ENCODE results near the gene PTBP1. TPM values are rescaled to one million over a fixed set of nuclear protein-coding genes. Genes with fewer than 3 reads are reported as not detected.
A peak's percentile ranks its signal among the peaks of the same experiment; 100 is the strongest.

The PTBP1 gene
- total RNA-seq, 1 experiment from 2014 or later = 510 TPM

DNA sequence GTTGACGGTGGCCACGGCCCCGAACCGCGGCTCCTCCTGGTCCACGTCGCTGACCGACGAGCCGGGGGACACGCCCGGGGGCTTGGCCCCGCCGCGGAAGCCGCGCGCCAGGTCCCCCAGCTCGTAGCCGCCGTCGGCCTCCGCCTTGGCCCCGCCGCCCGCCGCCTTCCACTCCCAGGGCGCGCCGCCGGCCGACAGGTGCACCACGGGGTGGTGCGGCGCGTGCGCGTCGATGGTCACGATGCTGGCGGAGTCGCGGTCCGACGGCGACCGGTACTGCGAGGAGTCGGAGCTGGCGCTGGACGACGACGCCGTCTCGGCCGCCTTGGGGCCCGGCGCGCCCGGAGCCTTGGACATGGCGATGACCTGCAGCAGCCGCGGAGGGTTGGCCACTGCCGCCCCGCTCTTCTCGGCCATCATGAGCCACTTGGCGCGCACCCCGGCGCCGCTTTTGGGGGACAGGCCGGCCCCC is 15.5 kb downstream of the PTBP1 start:
- H3K27ac Mint-ChIP-seq (ENCODE audit: unreplicated experiment) = no peak overlapping the region
- H3K4me3 Mint-ChIP-seq (ENCODE audit: unreplicated experiment) = no peak overlapping the region

DNA sequence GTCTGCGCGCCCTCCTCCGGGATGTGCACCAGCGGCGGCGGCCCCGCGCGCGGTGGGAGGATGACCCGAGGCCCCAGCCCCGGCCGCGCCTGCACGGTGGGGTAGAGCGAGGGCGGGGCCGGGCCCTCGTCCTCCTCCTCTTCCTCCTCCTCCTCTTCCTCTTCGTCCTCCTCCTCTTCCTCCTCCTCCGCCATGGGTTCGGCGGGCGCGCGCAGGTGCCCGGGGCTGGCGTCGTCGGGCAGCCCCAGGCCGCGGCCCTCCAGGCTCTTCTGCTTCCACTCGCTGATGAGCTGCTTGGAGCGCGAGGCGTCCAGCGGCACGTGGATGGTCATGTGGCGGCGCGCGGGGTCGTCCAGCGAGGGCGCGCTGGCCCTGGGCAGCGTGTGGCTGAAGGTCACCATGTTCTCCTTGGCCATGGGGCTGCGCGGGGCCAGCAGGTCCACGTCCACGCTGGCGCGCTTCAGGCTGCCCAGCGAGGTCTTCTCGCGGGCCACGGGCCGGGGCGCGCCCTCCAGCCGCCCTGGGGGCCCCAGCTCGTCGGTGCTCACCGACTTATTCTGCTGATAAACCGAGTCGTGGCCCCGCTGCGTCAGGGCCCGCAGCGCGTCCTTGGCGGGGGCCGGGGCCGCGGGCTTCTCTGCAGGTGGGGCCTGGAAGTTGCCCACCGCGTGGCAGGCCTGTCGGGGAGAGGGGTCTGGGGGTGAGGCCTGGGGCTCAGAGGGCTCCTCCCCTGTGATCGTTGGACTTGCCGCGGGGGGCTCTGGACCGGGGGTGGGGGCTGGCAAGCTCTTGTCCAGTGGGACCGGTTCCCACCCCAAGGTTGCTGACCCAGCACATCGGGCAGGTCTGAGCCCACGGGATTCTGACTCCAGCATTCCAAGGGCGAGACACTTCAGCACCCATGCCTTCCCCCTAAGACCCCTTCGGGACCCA is 16.2 kb downstream of the PTBP1 start:
- H3K27ac Mint-ChIP-seq (ENCODE audit: unreplicated experiment) = peak overlapping the region; percentile 86
- intact Hi-C loops (cut with micrococcal nuclease; ENCODE audit: unreplicated experiment) = no loop called here
- Histone ChIP-seq H3K9me3 (no peaks in the 10 kb centered on the region), H3K36me3 (ENCODE audit: control insufficient read depth, insufficient read depth, low read length) (peaks cover 2% of the 10 kb centered on the region; the same call in 1 of the 2 replicates), H3K4me1 (no peaks in the 10 kb centered on the region), H3K4me3 (ENCODE audit: low read depth, low read length) (no peak overlapping the region), H3K27me3 (replicated peaks; ENCODE audit: control insufficient read depth, insufficient read depth, low read length) (no peaks in the 10 kb centered on the region)
- DNase-seq = no peak
- TF ChIP-seq, protein P1, sequence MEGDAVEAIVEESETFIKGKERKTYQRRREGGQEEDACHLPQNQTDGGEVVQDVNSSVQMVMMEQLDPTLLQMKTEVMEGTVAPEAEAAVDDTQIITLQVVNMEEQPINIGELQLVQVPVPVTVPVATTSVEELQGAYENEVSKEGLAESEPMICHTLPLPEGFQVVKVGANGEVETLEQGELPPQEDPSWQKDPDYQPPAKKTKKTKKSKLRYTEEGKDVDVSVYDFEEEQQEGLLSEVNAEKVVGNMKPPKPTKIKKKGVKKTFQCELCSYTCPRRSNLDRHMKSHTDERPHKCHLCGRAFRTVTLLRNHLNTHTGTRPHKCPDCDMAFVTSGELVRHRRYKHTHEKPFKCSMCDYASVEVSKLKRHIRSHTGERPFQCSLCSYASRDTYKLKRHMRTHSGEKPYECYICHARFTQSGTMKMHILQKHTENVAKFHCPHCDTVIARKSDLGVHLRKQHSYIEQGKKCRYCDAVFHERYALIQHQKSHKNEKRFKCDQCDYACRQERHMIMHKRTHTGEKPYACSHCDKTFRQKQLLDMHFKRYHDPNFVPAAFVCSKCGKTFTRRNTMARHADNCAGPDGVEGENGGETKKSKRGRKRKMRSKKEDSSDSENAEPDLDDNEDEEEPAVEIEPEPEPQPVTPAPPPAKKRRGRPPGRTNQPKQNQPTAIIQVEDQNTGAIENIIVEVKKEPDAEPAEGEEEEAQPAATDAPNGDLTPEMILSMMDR (IDR thresholded peaks at IDR 0.05; ENCODE audit: insufficient read depth in 1 of 2, low read depth in 1 of 2, low read length in 1 of 2, severe bottlenecking in 1 of 2, unreplicated experiment in 1 of 2) = no peak
- ChIA-PET CTCF (no interaction called here), POLR2A (no interaction called here)
- H3K27me3 Mint-ChIP-seq (ENCODE audit: insufficient read depth, unreplicated experiment) = no peaks in the 10 kb centered on the region
- H3K4me1 Mint-ChIP-seq (ENCODE audit: low read depth, unreplicated experiment) = no peaks in the 10 kb centered on the region
- BruUV-seq (replicated peaks) = no TSS peak
- peaks cover 90% of the 10 kb centered on the region for H3K36me3 Mint-ChIP-seq (ENCODE audit: insufficient read depth, unreplicated experiment)
- peak overlapping the region; percentile 45 for H3K4me3 Mint-ChIP-seq (ENCODE audit: unreplicated experiment)
- H3K9me3 Mint-ChIP-seq (ENCODE audit: unreplicated experiment) = peaks cover 12% of the 10 kb centered on the region

More for the DNA sequence above, 15.5 kb downstream of the PTBP1 start:
- peaks cover 93% of the 10 kb centered on the region for H3K36me3 Mint-ChIP-seq (ENCODE audit: insufficient read depth, unreplicated experiment)
- ChIA-PET CTCF (no interaction called here), POLR2A (no interaction called here)
- no peak overlapping the region for H3K4me3 ChIP-seq (ENCODE audit: low read depth, low read length)
- TF ChIP-seq, protein P1 (IDR thresholded peaks at IDR 0.05; ENCODE audit: insufficient read depth in 1 of 2, low read depth in 1 of 2, low read length in 1 of 2, severe bottlenecking in 1 of 2, unreplicated experiment in 1 of 2) = no peak
- intact Hi-C loops (cut with micrococcal nuclease; ENCODE audit: unreplicated experiment) = no loop called here
- no peaks in the 10 kb centered on the region for H3K9me3 ChIP-seq
- peaks cover 4% of the 10 kb centered on the region for H3K36me3 ChIP-seq (ENCODE audit: control insufficient read depth, insufficient read depth, low read length)
- no peak for DNase-seq
- no TSS peak for BruUV-seq (replicated peaks)
- no peaks in the 10 kb centered on the region for H3K4me1 ChIP-seq
- H3K27me3 Mint-ChIP-seq (ENCODE audit: insufficient read depth, unreplicated experiment) = no peaks in the 10 kb centered on the region
- H3K4me1 Mint-ChIP-seq (ENCODE audit: low read depth, unreplicated experiment) = no peaks in the 10 kb centered on the region
- H3K9me3 Mint-ChIP-seq (ENCODE audit: unreplicated experiment) = peaks cover 12% of the 10 kb centered on the region
- H3K27me3 ChIP-seq (replicated peaks; ENCODE audit: control insufficient read depth, insufficient read depth, low read length) = no peaks in the 10 kb centered on the region

- peaks cover 2% of the 10 kb centered on the region; the same call in 1 of the 2 replicates for H3K36me3 ChIP-seq (ENCODE audit: control insufficient read depth, insufficient read depth, low read length)
- TF ChIP-seq, protein P1 (IDR thresholded peaks at IDR 0.05; ENCODE audit: insufficient read depth in 1 of 2, low read depth in 1 of 2, low read length in 1 of 2, severe bottlenecking in 1 of 2, unreplicated experiment in 1 of 2) = no peak
- no peaks in the 10 kb centered on the region for H3K4me1 ChIP-seq
- BruUV-seq (replicated peaks) = no TSS peak
- peak overlapping the region; percentile 45 for H3K4me3 Mint-ChIP-seq (ENCODE audit: unreplicated experiment)
- ChIA-PET CTCF (no interaction called here), POLR2A (no interaction called here)
- intact Hi-C loops (cut with micrococcal nuclease; ENCODE audit: unreplicated experiment) = no loop called here
- H3K27ac Mint-ChIP-seq (ENCODE audit: unreplicated experiment) = peak overlapping the region; percentile 86
- no peak overlapping the region for H3K4me3 ChIP-seq (ENCODE audit: low read depth, low read length)
- no peaks in the 10 kb centered on the region for H3K27me3 Mint-ChIP-seq (ENCODE audit: insufficient read depth, unreplicated experiment)
- H3K27me3 ChIP-seq (replicated peaks; ENCODE audit: control insufficient read depth, insufficient read depth, low read length) = no peaks in the 10 kb centered on the region
- H3K9me3 Mint-ChIP-seq (ENCODE audit: unreplicated experiment) = peaks cover 12% of the 10 kb centered on the region
- H3K36me3 Mint-ChIP-seq (ENCODE audit: insufficient read depth, unreplicated experiment) = peaks cover 81% of the 10 kb centered on the region
- no peaks in the 10 kb centered on the region for H3K9me3 ChIP-seq
- no peaks in the 10 kb centered on the region for H3K4me1 Mint-ChIP-seq (ENCODE audit: low read depth, unreplicated experiment)
- DNase-seq = no peak
These were observed 17.2 kb downstream of the PTBP1 start for GRCh38 chr19:814152-815078.
